HG03108 (cell line): ENCODE measurements around the gene TAS2R5.
"Not testable (repeated sequence)": the region's sequence is repeated elsewhere in the genome, so short reads cannot be mapped to it uniquely, and the experiment has no call there.

Experiments used
- ATAC-seq: cut with Tn5 transposase; IDR thresholded peaks from one replicate; pipeline ENCODE4 v1.9.1; 2021; ENCODE audit warnings: moderate library complexity; ENCODE audit not compliant: unreplicated experiment

The TAS2R5 gene, protein sequence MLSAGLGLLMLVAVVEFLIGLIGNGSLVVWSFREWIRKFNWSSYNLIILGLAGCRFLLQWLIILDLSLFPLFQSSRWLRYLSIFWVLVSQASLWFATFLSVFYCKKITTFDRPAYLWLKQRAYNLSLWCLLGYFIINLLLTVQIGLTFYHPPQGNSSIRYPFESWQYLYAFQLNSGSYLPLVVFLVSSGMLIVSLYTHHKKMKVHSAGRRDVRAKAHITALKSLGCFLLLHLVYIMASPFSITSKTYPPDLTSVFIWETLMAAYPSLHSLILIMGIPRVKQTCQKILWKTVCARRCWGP

DNA sequence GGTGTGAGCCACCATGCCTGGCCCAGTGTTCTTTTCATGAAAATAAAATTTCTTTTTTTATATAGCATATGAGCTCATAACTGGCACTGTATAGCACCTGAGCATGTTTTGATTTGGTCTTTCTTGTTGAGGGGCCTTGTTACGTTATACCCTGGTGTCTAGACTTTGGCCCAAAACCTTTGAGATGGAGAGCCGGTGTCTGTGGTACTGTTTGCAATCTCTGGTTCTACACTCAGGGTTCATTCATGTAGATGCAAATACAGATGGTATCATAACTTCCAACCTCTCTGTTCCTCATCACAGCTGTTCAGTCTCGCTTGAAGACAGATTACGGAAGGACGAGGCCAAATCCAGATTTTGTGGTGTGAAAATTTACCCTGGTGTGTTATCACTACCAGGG lies at the start of gene TAS2R5:
TSS of gene TAS2R5 (plus strand) at position 301 of the 400 bp plus-strand sequence. CDS start 145 bp downstream, outside the sequence.
- no peak for ATAC-seq

- no peak for ATAC-seq
These were observed 47.8 kb upstream of the TAS2R5 start for GRCh38 chr7:141742229-141742628.

GRCh38 chr7:141744131-141744530 lies 45.9 kb upstream of the TAS2R5 start:
- ATAC-seq = no peak

DNA sequence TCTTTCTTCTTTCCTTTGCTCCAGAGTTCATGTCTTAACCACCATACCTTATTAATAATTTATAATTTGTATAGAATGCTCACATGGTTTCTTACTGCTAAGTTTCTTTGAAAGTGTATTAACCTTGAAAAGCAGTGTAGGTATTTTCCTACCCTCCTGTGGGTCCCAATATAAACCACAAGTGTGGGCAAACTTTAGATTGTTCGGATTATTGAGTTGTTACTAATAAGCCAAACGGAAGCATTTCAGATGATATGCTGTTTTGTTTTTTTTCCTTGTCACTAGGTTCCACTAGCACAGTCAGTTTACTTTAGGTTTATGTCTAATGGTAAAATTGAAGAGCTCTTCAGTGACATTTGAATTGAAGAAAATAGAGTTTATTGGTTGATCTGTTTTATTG lies 41.6 kb upstream of the TAS2R5 start:
- ATAC-seq = no peak

DNA sequence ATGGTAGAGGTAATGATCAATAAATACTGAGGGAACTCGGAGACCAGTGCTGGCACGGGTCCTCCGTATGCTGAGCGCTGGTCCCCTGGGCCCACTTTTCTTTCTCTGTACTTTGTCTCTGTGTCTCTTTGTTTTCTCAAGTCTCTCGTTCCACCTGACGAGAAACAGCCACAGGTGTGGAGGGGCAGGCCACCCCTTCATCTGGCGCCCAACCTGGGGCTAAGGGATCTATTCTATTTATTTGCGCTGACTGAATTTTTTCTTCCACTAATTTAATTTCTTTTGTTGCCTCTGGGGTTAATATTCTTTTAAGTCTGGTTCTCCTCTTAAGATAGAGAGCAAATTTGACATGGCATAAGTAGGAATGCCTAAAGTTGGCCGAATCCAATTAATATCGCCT lies 38.1 kb upstream of the TAS2R5 start:
- ATAC-seq = not testable (repeated sequence)

DNA sequence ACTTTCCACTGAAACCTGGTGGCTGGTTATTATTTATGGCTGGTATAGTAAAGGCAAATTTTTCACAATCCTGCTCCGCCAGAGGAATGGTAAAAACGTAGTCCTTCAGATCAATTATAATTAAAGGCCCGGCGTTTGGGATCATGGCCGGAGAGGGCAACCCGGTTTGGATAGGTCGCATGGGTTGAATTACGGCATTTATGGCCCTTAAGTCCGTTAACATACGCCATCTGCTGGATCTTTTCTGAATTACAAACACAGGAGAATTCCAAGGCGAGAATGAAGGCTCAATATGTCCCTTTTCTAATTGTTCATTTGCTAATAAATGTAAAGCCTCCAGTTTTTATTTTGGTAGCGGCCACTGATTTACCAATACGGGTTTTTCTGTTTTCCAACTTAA lies 37.4 kb upstream of the TAS2R5 start:
- no peak for ATAC-seq

- ATAC-seq = no peak
These were observed 35.1 kb upstream of the TAS2R5 start for GRCh38 chr7:141754939-141755338.

DNA sequence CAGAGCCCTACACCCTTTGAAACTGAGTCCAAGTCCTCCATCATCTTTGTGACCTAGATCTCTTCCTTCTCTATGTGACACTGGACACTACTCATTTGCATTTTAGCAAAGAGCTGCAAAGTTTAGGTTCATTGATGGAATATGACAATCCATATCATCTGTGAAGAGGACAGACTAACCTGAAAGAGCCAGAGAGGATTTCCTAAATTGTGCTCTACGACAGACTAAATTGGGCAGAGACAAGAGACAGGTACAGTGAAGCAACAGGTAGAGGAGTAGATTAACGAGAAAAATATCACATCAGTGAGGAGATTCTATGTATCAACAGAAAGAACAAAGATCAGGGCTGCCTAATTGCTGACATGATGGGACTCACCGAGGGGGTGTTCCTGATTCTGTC lies 26.2 kb upstream of the TAS2R5 start, which contains the start of gene TAS2R3:
TSS of gene TAS2R3 (plus strand) at position 301 of the 400 bp plus-strand sequence. CDS start at position 363, 62 bp downstream.
- no peak for ATAC-seq

DNA sequence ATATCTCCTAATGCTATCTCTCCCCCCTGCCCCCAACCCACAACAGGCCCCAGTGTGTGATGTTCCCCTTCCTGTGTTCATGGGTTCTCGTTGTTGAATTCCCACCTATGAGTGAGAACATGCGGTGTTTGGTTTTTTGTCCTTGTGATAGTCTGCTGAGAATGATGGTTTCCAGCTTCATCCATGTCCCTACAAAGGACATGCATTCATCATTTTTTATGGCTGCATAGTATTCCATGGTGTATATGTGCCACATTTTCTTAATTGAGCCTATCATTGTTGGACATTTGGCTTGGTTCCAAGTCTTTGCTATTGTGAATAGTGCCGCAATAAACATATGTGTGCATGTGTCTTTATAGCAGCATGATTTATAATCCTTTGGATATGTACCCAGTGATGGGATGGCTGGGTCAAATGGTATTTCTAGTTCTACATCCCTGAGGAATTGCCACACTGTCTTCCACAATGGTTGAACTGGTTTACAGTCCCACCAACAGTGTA lies 19.9 kb upstream of the TAS2R5 start:
- not testable (repeated sequence) for ATAC-seq

GRCh38 chr7:141776374-141776773 lies 13.6 kb upstream of the TAS2R5 start, which contains the start of gene TAS2R4:
Gene TAS2R4 (plus strand): TSS chr7:141776674. CDS start chr7:141778489, 1,815 bp downstream.
- no peak for ATAC-seq

- ATAC-seq = no peak
These were observed 4.1 kb upstream of the TAS2R5 start for GRCh38 chr7:141785706-141786552.

DNA sequence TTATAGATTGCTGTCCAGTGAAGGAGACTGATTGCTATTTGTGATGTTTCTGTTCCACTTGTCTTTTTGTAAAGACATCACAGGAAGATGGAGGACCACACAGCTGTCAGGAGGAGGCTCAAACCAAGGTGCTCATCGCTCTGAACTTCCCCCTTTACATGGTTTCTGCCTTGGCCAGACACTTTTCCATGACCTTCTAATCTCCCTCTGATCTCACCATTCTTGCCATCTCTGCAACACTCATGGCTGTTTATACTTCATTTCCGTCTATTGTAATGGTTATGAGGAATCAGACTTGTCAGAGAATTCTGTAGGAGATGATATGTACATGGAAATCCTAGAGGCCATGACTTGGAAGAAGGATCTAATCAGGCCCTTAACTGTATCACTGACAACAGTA lies 1.7 kb upstream of the TAS2R5 start:
- ATAC-seq = no peak

DNA sequence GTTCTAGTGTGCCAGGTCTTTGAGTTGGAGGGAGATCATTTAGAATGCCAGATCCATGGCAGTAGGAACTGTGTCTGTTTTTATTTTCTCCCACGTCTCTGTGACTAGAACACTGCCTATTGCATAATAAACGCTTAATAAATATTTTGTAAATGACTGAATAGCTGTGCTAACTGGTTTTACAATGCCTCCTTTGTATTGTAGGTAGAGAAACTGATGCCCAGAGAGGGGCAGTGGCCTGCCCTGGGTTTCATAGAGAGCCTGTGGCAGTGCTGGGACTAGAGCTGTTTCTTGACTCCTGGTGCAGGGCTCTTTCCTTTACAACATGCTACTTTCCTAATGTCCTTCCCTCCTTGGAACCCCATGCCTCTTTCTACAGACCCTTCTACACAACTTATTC lies 2.5 kb downstream of the TAS2R5 start:
- ATAC-seq = no peak

DNA sequence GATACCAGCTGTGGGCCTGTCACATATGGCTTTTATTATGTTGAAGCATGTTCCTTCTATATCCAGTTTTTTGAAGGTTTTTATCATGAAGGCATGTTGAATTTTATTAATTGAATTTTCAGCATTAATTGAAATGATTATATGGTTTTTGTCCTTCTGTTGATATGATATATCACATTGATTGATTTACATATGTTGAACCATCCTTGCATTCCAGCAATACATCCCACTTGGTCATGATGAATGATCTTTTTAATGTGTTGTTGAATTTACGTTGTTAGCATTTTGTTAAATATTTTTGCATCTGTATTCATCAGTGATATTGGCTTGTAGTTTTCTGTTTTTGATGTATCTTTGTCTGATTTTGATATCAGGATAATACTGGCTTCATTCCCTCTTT lies 30.1 kb downstream of the TAS2R5 start:
- ATAC-seq = no peak

GRCh38 chr7:141822432-141822831 lies 32.4 kb downstream of the TAS2R5 start:
- ATAC-seq = not testable (repeated sequence)

GRCh38 chr7:141837683-141838082 lies 47.7 kb downstream of the TAS2R5 start:
- no peak for ATAC-seq

GRCh38 chr7:141838581-141838980 lies 48.6 kb downstream of the TAS2R5 start:
- no peak for ATAC-seq

DNA sequence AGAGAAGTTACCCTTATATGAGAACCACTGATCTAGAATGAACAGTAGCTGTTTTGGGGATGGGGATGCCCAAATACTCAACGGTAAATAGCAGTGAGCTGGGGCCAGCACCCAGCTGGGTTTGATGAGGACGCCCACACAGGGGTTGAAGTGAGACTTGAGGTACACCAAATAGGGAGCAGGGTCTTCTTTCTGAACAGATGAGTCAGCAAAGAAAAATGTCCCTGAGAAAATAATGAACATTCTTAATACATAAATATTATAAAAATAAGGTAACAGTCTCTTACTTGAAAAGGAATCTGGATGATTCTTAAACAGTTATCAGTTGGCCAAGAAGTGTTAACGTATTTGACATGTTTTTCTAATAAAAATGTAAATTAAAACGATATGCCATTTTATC lies 49.2 kb downstream of the TAS2R5 start:
- ATAC-seq = no peak

GRCh38 chr7:141840708-141841107 lies 50.7 kb downstream of the TAS2R5 start:
- no peak for ATAC-seq
